Stimulated activated CD4-positive, alpha-beta T cell treated with anti-CD3 and anti-CD28 coated beads, Interleukin-12 subunit alpha, Interleukin-12 subunit beta, amount 100 ng/mL, for 4 hours (primary cell): ENCODE results near the gene HLA-DOA.

ENCODE experiments used
- DNase-seq: peaks from one replicate; pipeline ENCODE4 v3.0.0-alpha.2; 2020

The HLA-DOA gene

GRCh38 chr6:32977272-32977952 lies 32.0 kb downstream of the HLA-DOA start:
- DNase-seq = no peak

GRCh38 chr6:32976334-32977069 lies 32.9 kb downstream of the HLA-DOA start:
- DNase-seq = no peak

- no peak for DNase-seq
These were observed 33.5 kb downstream of the HLA-DOA start for GRCh38 chr6:32975886-32976285.

- no peak for DNase-seq
These were observed 34.7 kb downstream of the HLA-DOA start for GRCh38 chr6:32974541-32975308.

- DNase-seq = no peak
These were observed 35.4 kb downstream of the HLA-DOA start for GRCh38 chr6:32974016-32974333.

- peak; percentile 45 for DNase-seq
These were observed 36.0 kb downstream of the HLA-DOA start for GRCh38 chr6:32973144-32974015.

GRCh38 chr6:32972353-32973143 lies 36.8 kb downstream of the HLA-DOA start:
- peak; percentile 44 for DNase-seq

- DNase-seq = peak; percentile 99
These were observed 37.6 kb downstream of the HLA-DOA start for GRCh38 chr6:32971581-32972352.

- DNase-seq = no peak
These were observed 38.2 kb downstream of the HLA-DOA start for GRCh38 chr6:32971242-32971580.

- peak; percentile 78 for DNase-seq
These were observed 38.8 kb downstream of the HLA-DOA start for GRCh38 chr6:32970413-32971241.

GRCh38 chr6:32969685-32970412 lies 39.5 kb downstream of the HLA-DOA start:
- DNase-seq = peak; percentile 70

- peak; percentile 75 for DNase-seq
These were observed 40.3 kb downstream of the HLA-DOA start for GRCh38 chr6:32968867-32969684.

- peak; percentile 93 for DNase-seq
These were observed 41.1 kb downstream of the HLA-DOA start, which contains the start of gene BRD2 for GRCh38 chr6:32968093-32968866. TSS of gene BRD2 (plus strand) at chr6:32968594. CDS start at chr6:32972899, 4,305 bp downstream.

- DNase-seq = no peak
These were observed 42.0 kb downstream of the HLA-DOA start for GRCh38 chr6:32967151-32968091.

GRCh38 chr6:32964776-32965175 lies 44.6 kb downstream of the HLA-DOA start:
- DNase-seq = no peak

GRCh38 chr6:32963866-32964265 lies 45.5 kb downstream of the HLA-DOA start:
- no peak for DNase-seq
